Hepatocyte (in vitro differentiated cells): ENCODE results near the gene TRABD. TPM values are rescaled to one million over a fixed set of nuclear protein-coding genes. Genes with fewer than 3 reads are reported as not detected.
A peak's percentile ranks its signal among the peaks of the same experiment; 100 is the strongest.

Experiments used
- DNase-seq: peaks from one replicate; pipeline ENCODE4 v3.0.0-alpha.2; 2016; ENCODE audit warnings: low spot score
- H2AFZ ChIP-seq: fragments of 200-600 bp; sonication (generic); 2 replicates; pipeline ENCODE4 v1.6.0; 2016; ENCODE audit warnings: antibody characterized with exemption, mild to moderate bottlenecking
- H3K27ac ChIP-seq: fragments of 200-600 bp; sonication (generic); 2 replicates; pipeline ENCODE4 v1.5.1; 2016; ENCODE audit warnings: mild to moderate bottlenecking
- H3K27me3 ChIP-seq: fragments of 200-600 bp; sonication (generic); 2 replicates; pipeline ENCODE4 v1.6.1; 2016
- H3K36me3 ChIP-seq: fragments of 200-600 bp; sonication (generic); replicated peaks from 2 replicates; pipeline ENCODE4 v1.5.1; 2016; ENCODE audit warnings: low read depth; ENCODE audit not compliant: insufficient read depth
- H3K4me1 ChIP-seq: fragments of 200-600 bp; sonication (generic); 2 replicates; pipeline ENCODE4 v1.5.1; 2016; ENCODE audit warnings: mild to moderate bottlenecking, moderate library complexity; ENCODE audit not compliant: insufficient read depth
- H3K4me2 ChIP-seq: fragments of 200-600 bp; sonication (generic); 2 replicates; pipeline ENCODE4 v1.6.0; 2016
- H3K4me3 ChIP-seq: fragments of 200-600 bp; sonication (generic); 2 replicates; pipeline ENCODE4 v1.5.1; 2016; ENCODE audit warnings: mild to moderate bottlenecking
- H3K79me2 ChIP-seq: fragments of 200-600 bp; sonication (generic); 2 replicates; pipeline ENCODE4 v1.6.0; 2017; ENCODE audit warnings: mild to moderate bottlenecking
- H3K9me2 ChIP-seq: fragments of 200-600 bp; sonication (generic); replicated peaks from 2 replicates; pipeline ENCODE4 v1.6.0; 2017; ENCODE audit warnings: mild to moderate bottlenecking; ENCODE audit not compliant: insufficient read depth
- H3K9me3 ChIP-seq: fragments of 200-600 bp; sonication (generic); 2 replicates; pipeline ENCODE4 v1.5.1; 2016; ENCODE audit warnings: low read depth, mild to moderate bottlenecking
- H4K20me1 ChIP-seq: fragments of 200-600 bp; sonication (generic); 2 replicates; pipeline ENCODE4 v1.6.0; 2016; ENCODE audit warnings: mild to moderate bottlenecking; ENCODE audit not compliant: insufficient read depth, poor library complexity, severe bottlenecking
- CTCF ChIP-seq: fragments of 200-600 bp; sonication (generic); IDR thresholded peaks from 2 replicates; pipeline ENCODE4 v1.5.1; 2016; ENCODE audit warnings: antibody characterized with exemption, mild to moderate bottlenecking; ENCODE audit not compliant: poor library complexity
- EZH2 ChIP-seq: fragments of 200-600 bp; sonication (generic); IDR thresholded peaks from 2 replicates; pipeline ENCODE4 v1.6.1; 2016; ENCODE audit warnings: antibody characterized with exemption, mild to moderate bottlenecking, borderline replicate concordance
- EZH2phosphoT487 ChIP-seq: fragments of 200-600 bp; sonication (generic); IDR thresholded peaks from one replicate; pipeline ENCODE4 v1.6.1; 2018; ENCODE audit warnings: antibody characterized with exemption, mild to moderate bottlenecking, low read depth, moderate library complexity; ENCODE audit not compliant: unreplicated experiment, severe bottlenecking
- WGBS: methylation state at CpG from one replicate; pipeline ENCODE4 v1.1.6; 2016; ENCODE audit warnings: low lambda C conversion rate; ENCODE audit errors: missing lambda C conversion rate; 5-methylcytosine and 5-hydroxymethylcytosine counted together
- polyA plus RNA-seq: library from polyadenylated mRNA; unstranded; fragments of >200 nt; fragmentation: Nextera tagmentation; extraction: Ambion mirVana; gene quantifications from 2 replicates; pipeline ENCODE4 v1.2.1, GENCODE V29; 2016
- total RNA-seq: library from RNA; depleted of rRNA; stranded (reverse); fragments of >200 nt; gene quantifications from 2 replicates; pipeline ENCODE4 v1.2.3, GENCODE V29; 2014

The TRABD gene
- total and polyA plus RNA-seq, 2 experiments from 2014 or later: 25.9 to 62.3 TPM

GRCh38 chr22:50189184-50189848, 3.6 kb downstream of the TRABD start:
- Histone ChIP-seq H4K20me1 (no peaks in the 10 kb centered on the region), H3K36me3 (no peaks in the 10 kb centered on the region), H3K4me1 (peaks cover 53% of the 10 kb centered on the region), H2AFZ (no peak overlapping the region), H3K4me2 (peak overlapping the region; percentile 80), H3K4me3 (no peak overlapping the region), H3K9me2 (no peaks in the 10 kb centered on the region), H3K27me3 (no peaks in the 10 kb centered on the region), H3K27ac (peak overlapping the region; percentile 92), H3K79me2 (peaks cover 62% of the 10 kb centered on the region), H3K9me3 (no peaks in the 10 kb centered on the region)
- TF ChIP-seq EZH2 (no peak), EZH2phosphoT487 (no peak), CTCF (no peak)
- no peak for DNase-seq
- 86% methylated on average over 20 of the region's 20 CpGs for WGBS

GRCh38 chr22:50189849-50190181, 4.1 kb downstream of the TRABD start:
- no peak for TF ChIP-seq EZH2phosphoT487
- H3K79me2 ChIP-seq: peaks cover 62% of the 10 kb centered on the region

GRCh38 chr22:50190182-50190940, 4.6 kb downstream of the TRABD start:
- H3K27ac ChIP-seq: peak overlapping the region; percentile 92
- no peaks in the 10 kb centered on the region for H3K9me3 ChIP-seq
- H3K4me3 ChIP-seq: no peak overlapping the region
- H3K9me2 ChIP-seq: no peaks in the 10 kb centered on the region
- H3K36me3 ChIP-seq: no peaks in the 10 kb centered on the region
- H3K4me1 ChIP-seq: peaks cover 45% of the 10 kb centered on the region
- no peaks in the 10 kb centered on the region for H3K27me3 ChIP-seq
- TF ChIP-seq EZH2 (no peak), EZH2phosphoT487 (no peak), CTCF (peak; percentile 41)
- peaks cover 60% of the 10 kb centered on the region for H3K79me2 ChIP-seq
- DNase-seq: peak; percentile 84
- peak overlapping the region; percentile 38 for H2AFZ ChIP-seq
- H4K20me1 ChIP-seq: no peaks in the 10 kb centered on the region
- 42% methylated on average over 23 of the region's 43 CpGs for WGBS
- peak overlapping the region; percentile 80 for H3K4me2 ChIP-seq

More at GRCh38 chr22:50189849-50190181, 4.1 kb downstream of the TRABD start:
- H3K4me3 ChIP-seq: no peak overlapping the region
- peaks cover 49% of the 10 kb centered on the region for H3K4me1 ChIP-seq
- H3K27ac ChIP-seq: peak overlapping the region; percentile 92
- H3K27me3 ChIP-seq: no peaks in the 10 kb centered on the region
- H3K9me3 ChIP-seq: no peaks in the 10 kb centered on the region
- H3K4me2 ChIP-seq: peak overlapping the region; percentile 80
- 37% methylated on average over 4 of the region's 4 CpGs for WGBS
- H2AFZ ChIP-seq: no peak overlapping the region
- DNase-seq: no peak
- H4K20me1 ChIP-seq: no peaks in the 10 kb centered on the region
- no peaks in the 10 kb centered on the region for H3K9me2 ChIP-seq
- no peaks in the 10 kb centered on the region for H3K36me3 ChIP-seq
